Measurements from ENCODE around the gene EIF2B5. TPM values are rescaled to one million over a fixed set of nuclear protein-coding genes. Genes with fewer than 3 reads are reported as not detected.
"Not testable (repeated sequence)": the region's sequence is repeated elsewhere in the genome, so short reads cannot be mapped to it uniquely, and the experiment has no call there.

The EIF2B5 gene
- total RNA-seq, 2 experiments from 2014 or later, result 41.1 to 56.7 TPM

DNA sequence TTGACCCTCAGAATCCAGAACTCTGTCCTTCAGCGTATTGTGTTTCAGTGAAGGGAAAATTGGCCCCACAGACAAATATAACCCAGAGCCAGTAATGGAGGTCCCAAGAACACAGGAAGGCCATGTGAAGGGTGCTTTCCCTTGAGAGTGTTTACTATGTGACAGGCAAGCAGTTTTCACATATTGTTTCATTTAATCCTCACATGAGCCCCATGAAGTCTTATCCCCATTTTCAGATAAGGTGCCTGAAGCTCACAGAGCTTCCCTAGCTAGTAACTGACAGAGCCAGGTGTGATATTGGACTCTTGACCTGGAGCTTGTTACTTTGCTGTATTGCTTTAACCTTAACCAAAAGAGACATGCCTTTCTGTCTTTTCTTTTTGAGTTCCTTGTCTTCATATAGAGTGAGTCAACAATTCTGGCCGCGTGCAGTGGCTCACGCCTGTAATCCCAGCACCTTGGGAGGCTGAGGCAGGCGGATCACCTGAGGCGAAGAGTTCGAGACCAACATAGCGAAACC, 10.7 kb downstream of the EIF2B5 start:
- POLR2A ChIA-PET, result interaction anchor here (0.6 to 1.5 kb wide), 3 partner anchors 11 to 1029 kb away, joined by 3 to 7 read pairs (median 7); partner anchors contain the start of gene EIF2B5
- no peak for TF ChIP-seq CTCF (conservative IDR thresholded peaks at IDR 0.05; ENCODE audit: low read length)
- TF ChIP-seq EZH2phosphoT487 (IDR thresholded peaks at IDR 0.05; ENCODE audit: borderline replicate concordance, low read depth, low read length), result no peak
- H3K4me1 ChIP-seq (ENCODE audit: insufficient read depth, low read length, poor library complexity, severe bottlenecking), result peaks cover 12% of the 10 kb centered on the region
- H2AFZ ChIP-seq (ENCODE audit: low read length), result no peak overlapping the region
- H4K20me1 ChIP-seq (ENCODE audit: insufficient read depth, low read length), result no peaks in the 10 kb centered on the region
- CTCF ChIA-PET (ENCODE audit: unreplicated experiment), result interaction anchor here (0.7 to 1.5 kb wide), 2 partner anchors 50 to 92 kb away, joined by 3 to 4 read pairs; no protein-coding TSS in a partner anchor
- no peak overlapping the region for H3K4me3 ChIP-seq (ENCODE audit: low read depth, low read length, poor library complexity, severe bottlenecking)
- H3K9me2 ChIP-seq (ENCODE audit: insufficient read depth, low read length), result no peaks in the 10 kb centered on the region
- intact Hi-C loops (cut with micrococcal nuclease; ENCODE audit: unreplicated experiment), result loop anchor here (1.0 kb wide), 1 partner anchor 104 kb away; no protein-coding TSS in a partner anchor
- H3K79me2 ChIP-seq (ENCODE audit: insufficient read depth, low read depth, low read length), result no peaks in the 10 kb centered on the region
- no peak for DNase-seq (ENCODE audit: low spot score)
- H3K4me2 ChIP-seq (ENCODE audit: low read length), result no peak overlapping the region
- H3K27ac ChIP-seq (ENCODE audit: low read depth, low read length, poor library complexity, severe bottlenecking), result no peak overlapping the region
- H3K9me3 ChIP-seq (ENCODE audit: low read length), result no peaks in the 10 kb centered on the region
- no TSS peak for BruUV-seq (replicated peaks)
- H3K36me3 ChIP-seq (ENCODE audit: insufficient read depth, low read length), result peaks cover 65% of the 10 kb centered on the region

GRCh38 chr3:184148076-184148475, 12.9 kb downstream of the EIF2B5 start:
- Histone ChIP-seq H3K4me1 (ENCODE audit: insufficient read depth, low read length, poor library complexity, severe bottlenecking) (peaks cover 12% of the 10 kb centered on the region), H3K4me2 (ENCODE audit: low read length) (no peak overlapping the region), H4K20me1 (ENCODE audit: insufficient read depth, low read length) (no peaks in the 10 kb centered on the region), H3K36me3 (ENCODE audit: insufficient read depth, low read length) (peaks cover 42% of the 10 kb centered on the region), H2AFZ (ENCODE audit: low read length) (no peak overlapping the region), H3K27ac (ENCODE audit: low read depth, low read length, poor library complexity, severe bottlenecking) (no peak overlapping the region), H3K4me3 (ENCODE audit: low read depth, low read length, poor library complexity, severe bottlenecking) (no peak overlapping the region), H3K9me2 (ENCODE audit: insufficient read depth, low read length) (no peaks in the 10 kb centered on the region), H3K79me2 (ENCODE audit: insufficient read depth, low read depth, low read length) (no peaks in the 10 kb centered on the region), H3K9me3 (ENCODE audit: low read length) (no peaks in the 10 kb centered on the region)
- CTCF ChIA-PET (ENCODE audit: unreplicated experiment), result no interaction called here
- no peak for DNase-seq (ENCODE audit: low spot score)
- intact Hi-C loops (cut with micrococcal nuclease; ENCODE audit: unreplicated experiment), result no loop called here
- TF ChIP-seq CTCF (conservative IDR thresholded peaks at IDR 0.05; ENCODE audit: low read length), result no peak
- no peak for TF ChIP-seq EZH2phosphoT487 (IDR thresholded peaks at IDR 0.05; ENCODE audit: borderline replicate concordance, low read depth, low read length)
- no TSS peak for BruUV-seq (replicated peaks)
- POLR2A ChIA-PET, result interaction anchor here (1.1 to 1.4 kb wide), 2 partner anchors 12 to 26 kb away, joined by 3 to 9 read pairs; no protein-coding TSS in a partner anchor

DNA sequence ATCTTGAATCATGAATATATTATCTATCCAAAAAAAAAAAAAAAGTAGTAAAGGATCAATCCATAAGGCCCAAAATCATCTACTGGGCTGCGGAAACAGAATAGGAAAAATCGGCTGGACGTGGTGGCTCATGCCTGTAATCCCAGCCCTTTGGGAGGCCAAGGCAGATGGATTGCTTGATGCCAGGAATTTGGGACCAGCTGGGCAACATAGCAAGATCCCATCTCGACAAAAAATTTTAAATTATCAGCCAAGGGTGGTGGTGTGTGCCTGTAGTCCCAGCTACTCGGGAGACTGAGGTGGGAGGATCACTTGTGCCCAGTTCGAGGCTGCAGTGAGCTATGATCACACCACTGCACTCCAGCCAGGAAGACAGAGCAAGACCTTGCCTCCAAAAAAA, 14.0 kb downstream of the EIF2B5 start:
- peaks cover 17% of the 10 kb centered on the region for H3K4me1 ChIP-seq (ENCODE audit: insufficient read depth, low read length, poor library complexity, severe bottlenecking)
- no peak overlapping the region for H2AFZ ChIP-seq (ENCODE audit: low read length)
- no peak overlapping the region for H3K4me2 ChIP-seq (ENCODE audit: low read length)
- no peak overlapping the region for H3K27ac ChIP-seq (ENCODE audit: low read depth, low read length, poor library complexity, severe bottlenecking)
- H4K20me1 ChIP-seq (ENCODE audit: insufficient read depth, low read length), result no peaks in the 10 kb centered on the region
- H3K36me3 ChIP-seq (ENCODE audit: insufficient read depth, low read length), result peaks cover 31% of the 10 kb centered on the region
- BruUV-seq (replicated peaks), result no TSS peak
- no peaks in the 10 kb centered on the region for H3K9me3 ChIP-seq (ENCODE audit: low read length)
- TF ChIP-seq CTCF (conservative IDR thresholded peaks at IDR 0.05; ENCODE audit: low read length) (no peak), EZH2phosphoT487 (IDR thresholded peaks at IDR 0.05; ENCODE audit: borderline replicate concordance, low read depth, low read length) (no peak)
- intact Hi-C loops (cut with micrococcal nuclease; ENCODE audit: unreplicated experiment), result no loop called here
- POLR2A ChIA-PET, result interaction anchor here (0.6 to 1.4 kb wide), 6 partner anchors 13 to 134 kb away, joined by 3 to 9 read pairs (median 3); no protein-coding TSS in a partner anchor
- H3K79me2 ChIP-seq (ENCODE audit: insufficient read depth, low read depth, low read length), result no peaks in the 10 kb centered on the region
- H3K9me2 ChIP-seq (ENCODE audit: insufficient read depth, low read length), result no peaks in the 10 kb centered on the region
- DNase-seq (ENCODE audit: low spot score), result no peak
- H3K4me3 ChIP-seq (ENCODE audit: low read depth, low read length, poor library complexity, severe bottlenecking), result no peak overlapping the region
- CTCF ChIA-PET (ENCODE audit: unreplicated experiment), result no interaction called here

- H2AFZ ChIP-seq (ENCODE audit: low read length); BruUV-seq (replicated peaks); H3K4me3 ChIP-seq (ENCODE audit: low read depth, low read length, poor library complexity, severe bottlenecking); H3K79me2 ChIP-seq (ENCODE audit: insufficient read depth, low read depth, low read length); H4K20me1 ChIP-seq (ENCODE audit: insufficient read depth, low read length); H3K9me2 ChIP-seq (ENCODE audit: insufficient read depth, low read length); DNase-seq (ENCODE audit: low spot score); H3K9me3 ChIP-seq (ENCODE audit: low read length); H3K27ac ChIP-seq (ENCODE audit: low read depth, low read length, poor library complexity, severe bottlenecking); CTCF ChIA-PET (ENCODE audit: unreplicated experiment); H3K4me2 ChIP-seq (ENCODE audit: low read length); intact Hi-C loops (cut with micrococcal nuclease; ENCODE audit: unreplicated experiment): not testable (repeated sequence)
- POLR2A ChIA-PET, result interaction anchor here (0.6 to 0.9 kb wide), 2 partner anchors 105 to 1244 kb away, joined by 3 to 4 read pairs; no protein-coding TSS in a partner anchor
- Histone ChIP-seq H3K36me3 (ENCODE audit: insufficient read depth, low read length) (peaks cover 25% of the 10 kb centered on the region), H3K4me1 (ENCODE audit: insufficient read depth, low read length, poor library complexity, severe bottlenecking) (peaks cover 20% of the 10 kb centered on the region)
These were observed 14.6 kb downstream of the EIF2B5 start for GRCh38 chr3:184149770-184150169.

Data from OCI-LY7 (cell line).